Fibroblast of the aortic adventitia (primary cell): ENCODE data around the gene IL4I1. TPM values are rescaled to one million over a fixed set of nuclear protein-coding genes. Genes with fewer than 3 reads are reported as not detected.

Experiments used
- DNase-seq: peaks from one replicate; pipeline ENCODE4 v3.0.0-alpha.2; 2010; ENCODE audit warnings: low read depth
- H3K4me3 ChIP-seq: 2 replicates; pipeline ENCODE4 v1.5.1; 2011; ENCODE audit warnings: low read depth, mild to moderate bottlenecking, control low read depth, low read length, moderate library complexity
- total RNA-seq: library from RNA; depleted of rRNA; stranded (reverse); fragments of >200 nt; gene quantifications from 2 replicates; pipeline ENCODE4 v1.2.3, GENCODE V29; 2012; ENCODE audit warnings: low replicate concordance
- TF ChIP-seq, protein P1 (sequence below): IDR thresholded peaks from 2 replicates; pipeline ENCODE4 v1.5.1; 2011; ENCODE audit warnings: mild to moderate bottlenecking, low read length, control low read depth, inconsistent platforms; ENCODE audit not compliant: insufficient read depth

IL4I1 gene
- total RNA-seq, 1 donor, result not detected

DNA sequence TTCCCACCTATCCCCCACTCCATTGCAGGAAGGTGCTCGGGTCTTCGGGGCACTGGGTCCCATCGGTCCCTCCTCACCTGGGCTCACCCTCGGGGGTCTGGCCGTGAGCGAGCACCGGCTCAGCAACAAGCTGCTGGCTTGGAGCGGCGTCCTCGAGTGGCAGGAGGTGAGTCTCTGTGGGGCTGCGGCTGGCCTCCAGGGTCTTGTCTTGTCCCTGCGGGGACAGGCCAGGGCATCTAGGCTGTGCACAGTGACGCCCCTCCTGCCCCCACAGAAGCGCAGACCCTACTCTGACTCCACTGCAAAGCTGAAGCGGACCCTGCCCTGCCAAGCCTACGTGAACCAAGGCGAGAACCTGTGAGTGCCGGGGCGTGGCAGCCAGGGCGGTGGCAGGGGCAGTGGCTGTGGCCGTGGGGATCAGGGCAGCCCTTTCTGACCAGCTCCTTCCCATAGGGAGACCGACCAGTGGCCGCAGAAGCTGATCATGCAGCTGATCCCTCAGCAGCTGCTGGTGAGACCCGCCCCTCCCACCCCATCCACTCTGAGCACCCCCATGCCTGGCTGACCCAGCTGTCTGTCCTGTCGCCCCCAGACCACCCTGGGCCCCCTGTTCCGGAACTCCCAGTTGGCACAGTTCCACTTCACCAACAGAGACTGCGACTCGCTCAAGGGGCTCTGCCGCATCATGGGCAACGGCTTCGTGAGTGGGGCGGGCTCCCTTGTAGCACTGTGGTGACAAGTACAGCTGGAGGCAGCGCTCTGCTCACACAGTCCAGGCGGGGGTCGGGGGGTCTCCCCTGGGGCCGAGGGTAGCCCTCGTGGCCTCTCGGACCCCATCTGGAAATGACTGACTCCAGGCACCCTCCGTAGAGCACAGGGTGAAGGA is 42.1 kb downstream of the IL4I1 start:
- H3K4me3 ChIP-seq, result no peak overlapping the region
- DNase-seq, result no peak
- TF ChIP-seq, protein P1, sequence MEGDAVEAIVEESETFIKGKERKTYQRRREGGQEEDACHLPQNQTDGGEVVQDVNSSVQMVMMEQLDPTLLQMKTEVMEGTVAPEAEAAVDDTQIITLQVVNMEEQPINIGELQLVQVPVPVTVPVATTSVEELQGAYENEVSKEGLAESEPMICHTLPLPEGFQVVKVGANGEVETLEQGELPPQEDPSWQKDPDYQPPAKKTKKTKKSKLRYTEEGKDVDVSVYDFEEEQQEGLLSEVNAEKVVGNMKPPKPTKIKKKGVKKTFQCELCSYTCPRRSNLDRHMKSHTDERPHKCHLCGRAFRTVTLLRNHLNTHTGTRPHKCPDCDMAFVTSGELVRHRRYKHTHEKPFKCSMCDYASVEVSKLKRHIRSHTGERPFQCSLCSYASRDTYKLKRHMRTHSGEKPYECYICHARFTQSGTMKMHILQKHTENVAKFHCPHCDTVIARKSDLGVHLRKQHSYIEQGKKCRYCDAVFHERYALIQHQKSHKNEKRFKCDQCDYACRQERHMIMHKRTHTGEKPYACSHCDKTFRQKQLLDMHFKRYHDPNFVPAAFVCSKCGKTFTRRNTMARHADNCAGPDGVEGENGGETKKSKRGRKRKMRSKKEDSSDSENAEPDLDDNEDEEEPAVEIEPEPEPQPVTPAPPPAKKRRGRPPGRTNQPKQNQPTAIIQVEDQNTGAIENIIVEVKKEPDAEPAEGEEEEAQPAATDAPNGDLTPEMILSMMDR, result no peak

DNA sequence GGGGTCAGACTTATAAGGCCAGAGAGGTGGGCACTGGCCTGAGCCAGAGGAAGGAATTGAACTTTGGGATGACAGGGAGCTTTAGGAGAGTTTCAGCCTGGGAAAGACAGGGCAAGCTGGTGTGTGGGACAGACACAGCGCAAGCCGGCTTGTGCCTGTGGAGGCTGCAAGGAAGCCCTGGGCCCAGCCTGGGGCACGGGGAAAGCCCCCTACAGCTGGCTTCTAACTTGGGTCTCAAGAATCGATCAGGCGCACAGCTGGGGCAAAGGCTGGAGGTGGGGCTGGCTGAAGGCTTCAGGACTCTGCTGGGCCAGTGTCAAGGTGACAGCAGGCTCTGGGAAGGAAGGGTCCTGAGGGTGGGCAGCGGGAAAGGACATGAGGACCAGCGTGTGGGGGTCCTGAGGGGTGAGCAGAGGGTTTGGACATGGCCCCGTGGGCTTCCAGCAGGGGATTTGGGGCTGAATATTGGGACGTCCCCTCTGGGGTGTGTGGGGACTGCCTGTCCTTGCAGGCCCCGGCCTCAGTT is 42.8 kb downstream of the IL4I1 start:
- no peak overlapping the region for H3K4me3 ChIP-seq
- DNase-seq, result no peak
- TF ChIP-seq, protein P1, result no peak

DNA sequence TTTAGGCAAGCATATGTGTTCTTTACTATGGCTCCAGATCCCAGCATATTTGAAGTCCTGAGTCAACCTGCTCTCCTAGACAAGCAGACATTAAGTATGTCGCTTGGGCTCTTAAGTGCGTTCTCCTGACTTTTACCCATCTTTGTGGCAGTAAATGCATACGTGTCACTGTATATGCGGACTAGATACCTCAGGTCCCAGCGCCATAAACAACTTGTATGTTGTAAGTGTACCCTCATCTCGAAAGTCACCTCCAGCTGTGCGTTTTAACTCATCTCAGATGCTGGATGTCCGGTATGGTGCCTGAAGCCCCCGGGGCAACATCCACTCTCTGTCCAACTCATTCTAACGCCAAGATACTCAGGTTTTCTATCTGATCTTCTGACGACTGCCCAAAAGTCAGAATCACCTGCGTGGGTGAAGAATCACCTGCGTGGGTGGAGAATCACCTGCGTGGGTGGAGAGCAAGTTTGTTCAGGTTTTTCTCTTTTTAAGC is 44.0 kb downstream of the IL4I1 start:
- no peak for DNase-seq
- H3K4me3 ChIP-seq, result peak overlapping the region; percentile 90
- TF ChIP-seq, protein P1, result no peak

DNA sequence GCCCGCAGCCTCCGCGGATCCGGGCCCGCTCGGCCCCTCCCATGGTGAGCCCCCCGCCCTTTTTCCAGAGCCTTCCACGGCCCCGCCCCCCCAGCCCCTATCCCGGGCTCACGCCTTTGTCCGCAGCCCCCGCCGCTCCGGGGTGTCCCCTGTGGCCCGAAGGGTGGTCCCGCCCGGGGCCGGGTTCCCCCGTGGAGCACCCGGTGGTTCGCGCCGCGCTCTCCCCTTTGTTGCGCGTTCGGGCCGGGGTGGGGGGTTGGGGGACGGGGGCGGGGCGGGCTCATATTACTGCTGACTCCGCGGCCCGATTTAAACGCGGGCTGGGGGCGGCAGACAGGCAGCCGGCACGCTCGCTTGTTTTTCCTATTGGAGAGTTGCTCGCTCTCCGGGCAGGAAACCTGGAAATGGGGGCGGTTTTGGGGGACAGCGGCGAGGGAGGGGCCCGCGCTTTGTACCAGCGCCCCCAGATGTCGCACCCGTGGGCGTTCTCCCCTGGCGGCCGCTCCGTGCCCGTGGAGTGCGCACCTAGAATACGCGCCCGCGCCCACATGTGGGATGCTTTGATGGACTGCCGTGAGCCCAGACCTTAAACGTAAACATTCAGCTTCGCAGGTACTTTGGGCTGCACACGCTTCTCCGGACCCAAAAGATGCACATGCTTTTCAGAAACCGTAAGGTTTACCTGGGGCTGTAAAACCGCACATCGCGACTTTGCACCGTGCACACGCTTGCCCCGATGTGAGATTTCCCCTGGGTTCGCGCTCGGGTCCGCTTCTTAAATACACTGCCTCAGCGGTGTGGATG is 45.0 kb downstream of the IL4I1 start:
- no peak for DNase-seq
- TF ChIP-seq, protein P1, result no peak
- H3K4me3 ChIP-seq, result peak overlapping the region; percentile 90

DNA sequence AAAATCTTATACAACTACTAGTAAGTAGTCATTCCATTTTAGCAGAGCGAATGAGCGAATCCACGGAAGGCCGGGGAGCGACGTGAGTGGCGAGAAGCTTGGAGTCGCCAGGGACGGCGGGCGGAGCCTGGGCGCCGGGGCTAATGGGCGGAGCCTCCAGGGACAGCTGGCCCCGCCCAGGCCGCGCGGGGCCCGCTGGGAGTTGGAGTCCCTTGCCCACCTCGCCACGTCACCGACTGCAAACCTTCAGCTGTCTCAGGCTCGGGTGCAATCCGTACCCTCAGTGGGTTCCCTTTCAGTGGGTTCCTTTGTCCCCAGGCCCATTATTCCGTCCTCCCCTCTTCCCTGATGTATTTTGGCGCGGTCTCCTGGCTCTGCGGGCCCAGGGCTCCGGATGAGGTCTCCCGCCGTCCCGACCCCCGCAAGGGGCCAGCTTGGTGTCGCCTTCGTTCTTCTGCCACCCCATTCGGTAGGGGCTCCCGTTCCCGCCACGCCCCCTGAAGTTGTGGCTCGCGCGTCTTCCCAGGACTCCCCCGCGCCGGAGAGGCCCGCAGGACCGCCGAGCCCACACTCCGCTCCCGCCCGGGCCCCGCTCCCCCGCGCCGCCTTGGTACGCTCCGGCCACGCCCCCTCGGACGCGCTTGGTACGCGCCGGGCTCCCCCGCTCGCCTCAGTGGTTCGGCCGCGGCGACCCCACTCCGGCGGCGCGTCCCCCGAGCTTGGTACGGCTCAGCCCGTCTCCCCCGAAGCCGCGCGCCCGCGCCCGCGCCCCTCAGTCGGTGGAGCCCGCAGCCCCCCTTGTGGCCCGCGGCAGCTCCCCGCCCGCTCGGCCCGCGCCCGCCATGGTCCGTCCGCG is 46.0 kb downstream of the IL4I1 start, which contains the start of gene PTOV1:
TSS of gene PTOV1 (plus strand) at position 673 of the 856 bp plus-strand sequence.
- DNase-seq, result peak; percentile 89
- TF ChIP-seq, protein P1, result no peak
- H3K4me3 ChIP-seq, result peak within 1 kb of the TSS; percentile 90

DNA sequence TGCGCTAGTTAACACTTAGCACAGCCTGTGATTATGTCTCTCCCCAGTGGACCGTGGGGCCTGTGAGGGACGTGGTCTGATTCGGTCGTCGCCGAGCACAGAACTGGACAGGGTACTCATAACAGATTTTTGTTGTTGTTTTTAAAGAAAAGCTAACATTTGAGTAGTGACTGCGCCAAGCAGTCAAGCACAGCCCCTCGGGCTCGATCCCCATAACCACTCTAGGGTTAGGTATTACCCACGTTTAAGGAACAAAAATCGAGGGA is 46.5 kb downstream of the IL4I1 start:
- TF ChIP-seq, protein P1, result no peak
- DNase-seq, result no peak
- H3K4me3 ChIP-seq, result peak overlapping the region; percentile 90
